H9 (cell line): ENCODE results near the gene POU2AF3. TPM values are rescaled to one million over a fixed set of nuclear protein-coding genes. Genes with fewer than 3 reads are reported as not detected.

Experiments used
- DNase-seq: peaks from one replicate; pipeline ENCODE4 v3.0.0-alpha.2; 2017
- H2AFZ ChIP-seq: one replicate; pipeline ENCODE4 v1.6.1; 2013; ENCODE audit warnings: mild to moderate bottlenecking, low read length, control low read depth, moderate library complexity
- H2AK5ac ChIP-seq: 2 replicates; pipeline ENCODE4 v1.6.1; 2013; ENCODE audit warnings: low read length, control low read depth, mixed read lengths; ENCODE audit not compliant: insufficient read length
- H2BK120ac ChIP-seq: one replicate; pipeline ENCODE4 v1.6.1; 2013; ENCODE audit warnings: low read depth, mild to moderate bottlenecking, low read length, control low read depth, inconsistent platforms; ENCODE audit not compliant: poor library complexity, severe bottlenecking
- H2BK12ac ChIP-seq: 2 replicates; pipeline ENCODE4 v1.6.1; 2013; ENCODE audit warnings: low read length, control low read depth, mixed read lengths, low read depth; ENCODE audit not compliant: insufficient read length
- H2BK15ac ChIP-seq: 2 replicates; pipeline ENCODE4 v1.6.1; 2013; ENCODE audit warnings: low read depth, low read length, control low read depth
- H2BK20ac ChIP-seq: one replicate; pipeline ENCODE4 v1.6.1; 2013; ENCODE audit warnings: low read depth, mild to moderate bottlenecking, low read length, control low read depth, inconsistent platforms; ENCODE audit not compliant: poor library complexity, severe bottlenecking
- H2BK5ac ChIP-seq: 2 replicates; pipeline ENCODE4 v1.6.1; 2013; ENCODE audit warnings: low read length, control low read depth, mixed read lengths; ENCODE audit not compliant: insufficient read length
- H3K14ac ChIP-seq: 2 replicates; pipeline ENCODE4 v1.6.1; 2013; ENCODE audit warnings: low read length, control low read depth; ENCODE audit not compliant: insufficient read depth
- H3K18ac ChIP-seq: 2 replicates; pipeline ENCODE4 v1.6.1; 2013; ENCODE audit warnings: low read depth, mild to moderate bottlenecking, mixed read lengths, low read length, control low read depth; ENCODE audit not compliant: insufficient read length
- H3K23ac ChIP-seq: 2 replicates; pipeline ENCODE4 v1.6.1; 2013; ENCODE audit warnings: low read length, control low read depth, mixed read lengths, low read depth; ENCODE audit not compliant: insufficient read length
- H3K23me2 ChIP-seq: 2 replicates; pipeline ENCODE4 v1.6.1; 2013; ENCODE audit warnings: low read depth, mild to moderate bottlenecking, mixed read lengths, low read length, control low read depth; ENCODE audit not compliant: insufficient read length, poor library complexity, severe bottlenecking
- H3K27ac ChIP-seq: 2 replicates; pipeline ENCODE4 v1.5.1; 2013; ENCODE audit warnings: low read length, control low read depth, mixed read lengths, low read depth; ENCODE audit not compliant: insufficient read length
- H3K27me3 ChIP-seq: 2 replicates; pipeline ENCODE4 v1.6.1; 2013; ENCODE audit warnings: low read length, control low read depth, inconsistent platforms; ENCODE audit not compliant: insufficient read depth
- H3K4ac ChIP-seq: 2 replicates; pipeline ENCODE4 v1.6.1; 2013; ENCODE audit warnings: low read depth, mild to moderate bottlenecking, control low read depth, inconsistent platforms, low read length, moderate library complexity
- H3K4me1 ChIP-seq: 2 replicates; pipeline ENCODE4 v1.6.1; 2013; ENCODE audit warnings: low read length, control low read depth, inconsistent platforms; ENCODE audit not compliant: insufficient read depth
- H3K4me2 ChIP-seq: 2 replicates; pipeline ENCODE4 v1.6.1; 2013; ENCODE audit warnings: low read length, control low read depth, mixed read lengths; ENCODE audit not compliant: insufficient read length, insufficient read depth
- H3K56ac ChIP-seq: 2 replicates; pipeline ENCODE4 v1.6.1; 2013; ENCODE audit warnings: low read depth, mild to moderate bottlenecking, mixed read lengths, low read length, control low read depth; ENCODE audit not compliant: insufficient read length
- H3K79me1 ChIP-seq: 2 replicates; pipeline ENCODE4 v1.6.1; 2013; ENCODE audit warnings: low read depth, mild to moderate bottlenecking, moderate library complexity, low read length, control low read depth, inconsistent platforms; ENCODE audit not compliant: insufficient read depth, poor library complexity, severe bottlenecking
- H3K79me2 ChIP-seq: 2 replicates; pipeline ENCODE4 v1.6.1; 2013; ENCODE audit warnings: low read length, control low read depth, inconsistent platforms; ENCODE audit not compliant: insufficient read depth
- H3K9ac ChIP-seq: 2 replicates; pipeline ENCODE4 v1.6.1; 2013; ENCODE audit warnings: low read length, control low read depth, mixed read lengths; ENCODE audit not compliant: insufficient read length; ENCODE audit errors: extremely low read depth
- H3K9me3 ChIP-seq: one replicate; pipeline ENCODE4 v1.6.1; 2013; ENCODE audit warnings: low read depth, low read length, inconsistent platforms; ENCODE audit not compliant: control insufficient read depth
- H3T11ph ChIP-seq: one replicate; pipeline ENCODE4 v1.6.1; 2013; ENCODE audit warnings: mild to moderate bottlenecking, low read length, control low read depth, inconsistent platforms
- H4K20me1 ChIP-seq: one replicate; pipeline ENCODE4 v1.6.1; 2013; ENCODE audit not compliant: control insufficient read depth, insufficient read length, insufficient read depth
- H4K5ac ChIP-seq: 2 replicates; pipeline ENCODE4 v1.6.1; 2013; ENCODE audit warnings: low read depth, mild to moderate bottlenecking, mixed read lengths, low read length, control low read depth; ENCODE audit not compliant: insufficient read length
- H4K8ac ChIP-seq: replicated peaks from 2 replicates; pipeline ENCODE4 v1.6.1; 2013; ENCODE audit warnings: low read length, control low read depth, mixed read lengths, low read depth; ENCODE audit not compliant: insufficient read length
- H4K91ac ChIP-seq: 2 replicates; pipeline ENCODE4 v1.6.1; 2013; ENCODE audit warnings: low read depth, mild to moderate bottlenecking, moderate library complexity, mixed read lengths, low read length, control low read depth; ENCODE audit not compliant: insufficient read length
- H3K27ac Mint-ChIP-seq, 3 experiments: 2 replicates in 2 of 3; 3 replicates in 1 of 3; pipeline ENCODE4 v1.8.0; 2020 to 2021; ENCODE audit warnings: mixed read lengths in 3 of 3, mild to moderate bottlenecking in 1 of 3, moderate library complexity in 1 of 3
- H3K27me3 Mint-ChIP-seq: 2 replicates; pipeline ENCODE4 v1.8.0; 2021; ENCODE audit warnings: low read depth, mild to moderate bottlenecking, moderate library complexity, mixed read lengths
- H3K36me3 Mint-ChIP-seq, 3 experiments: 2 replicates in 2 of 3; 3 replicates in 1 of 3; pipeline ENCODE4 v1.8.0; 2020 to 2021; ENCODE audit warnings: low read depth in 3 of 3, mixed read lengths in 3 of 3; ENCODE audit not compliant: insufficient read depth in 1 of 3
- H3K4me1 Mint-ChIP-seq, 2 experiments: 2 replicates each; pipeline ENCODE4 v1.8.0; 2020; ENCODE audit warnings: mixed read lengths in 2 of 2
- H3K4me3 Mint-ChIP-seq, 2 experiments: 2 replicates in 1 of 2; 3 replicates in 1 of 2; pipeline ENCODE4 v1.8.0; 2020 to 2021; ENCODE audit warnings: mild to moderate bottlenecking in 2 of 2, mixed read lengths in 2 of 2, moderate library complexity in 1 of 2
- H3K9me3 Mint-ChIP-seq, 2 experiments: 2 replicates in 1 of 2; 3 replicates in 1 of 2; pipeline ENCODE4 v1.8.0; 2020; ENCODE audit warnings: mild to moderate bottlenecking in 2 of 2, mixed read lengths in 2 of 2, moderate library complexity in 1 of 2
- CTCF ChIP-seq: fragments of 200-600 bp; sonication (generic); conservative IDR thresholded peaks from 3 replicates; pipeline ENCODE4 v1.8.0; 2021; ENCODE audit warnings: antibody characterized with exemption, mild to moderate bottlenecking
- WGBS: extraction: QIAGEN DNeasy Blood & Tissue Kit; methylation state at CpG from one replicate; pipeline ENCODE4 v1.1.7; 2013; ENCODE audit warnings: missing lambda C conversion rate, low lambda C conversion rate, mixed read lengths; ENCODE audit not compliant: insufficient read length; ENCODE audit errors: extremely low coverage; 5-methylcytosine and 5-hydroxymethylcytosine counted together
- total RNA-seq: library from RNA; stranded (reverse); gene quantifications from 2 replicates; pipeline ENCODE4 v1.2.1, GENCODE V29; 2021

The POU2AF3 gene
- total RNA-seq, 1 experiment from 2014 or later: 0.52 TPM

- no peak overlapping the region for H4K8ac ChIP-seq
- no peak overlapping the region for H2AFZ ChIP-seq
- no peak overlapping the region for H3K18ac ChIP-seq
- no peaks in the 10 kb centered on the region; the same call in 1 of the 2 replicates for H3K27me3 ChIP-seq
- peaks cover 6% of the 10 kb centered on the region; the same call in 1 of the 2 replicates for H3K4me1 ChIP-seq
- H3K9me3 ChIP-seq: no peaks in the 10 kb centered on the region
- H3K36me3 Mint-ChIP-seq: no peaks in the 10 kb centered on the region; a peak in 1 of 7 replicates
- no peak overlapping the region for H2BK120ac ChIP-seq
- no peaks in the 10 kb centered on the region for H3K9me3 Mint-ChIP-seq
- H3K23ac ChIP-seq: no peak overlapping the region
- H2BK5ac ChIP-seq: no peak overlapping the region
- peaks cover 18 to 41% of the 10 kb centered on the region in 2 experiments for H3K4me1 Mint-ChIP-seq
- WGBS: no CpG with 5 or more reads among the region's 3 CpGs
- no peak overlapping the region for H3K4me3 Mint-ChIP-seq
- no peak overlapping the region for H3K9ac ChIP-seq
- H3K79me1 ChIP-seq: no peaks in the 10 kb centered on the region
- peaks cover 15% of the 10 kb centered on the region for H3K23me2 ChIP-seq
- no peak overlapping the region for H3K4ac ChIP-seq
- DNase-seq: no peak
- H2BK15ac ChIP-seq: no peak overlapping the region
- H4K91ac ChIP-seq: no peak overlapping the region
- H4K20me1 ChIP-seq: no peaks in the 10 kb centered on the region
- no peak overlapping the region for H3K56ac ChIP-seq
- H3T11ph ChIP-seq: no peak overlapping the region
- no peak overlapping the region for H3K4me2 ChIP-seq
- TF ChIP-seq CTCF: no peak
- no peak overlapping the region for H4K5ac ChIP-seq
- H3K79me2 ChIP-seq: no peaks in the 10 kb centered on the region
- no peak overlapping the region for H2BK20ac ChIP-seq
- no peak overlapping the region for H3K27ac Mint-ChIP-seq
- no peak overlapping the region for H3K14ac ChIP-seq
- no peak overlapping the region for H2AK5ac ChIP-seq
- H3K27ac ChIP-seq: no peak overlapping the region
- H2BK12ac ChIP-seq: no peak overlapping the region
- H3K27me3 Mint-ChIP-seq: peaks cover 45% of the 10 kb centered on the region
Measured at GRCh38 chr11:111301842-111302118, 3.4 kb downstream of the POU2AF3 start.
